K562 (cell line): ENCODE measurements around the gene AKT1. TPM values are rescaled to one million over a fixed set of nuclear protein-coding genes. Genes with fewer than 3 reads are reported as not detected.

ENCODE experiments used
- CBX3 ChIP-seq, 2 experiments: IDR thresholded peaks; 1 replicate in 1 of 2; 2 replicates in 1 of 2; pipeline ENCODE4 v1.6.1; 2012; ENCODE audit warnings: inconsistent platforms in 2 of 2, low read length in 2 of 2, borderline replicate concordance in 1 of 2, control low read depth in 1 of 2
- CBX5 ChIP-seq: IDR thresholded peaks from 2 replicates; pipeline ENCODE4 v1.6.1; 2014; ENCODE audit warnings: low read depth, borderline replicate concordance
- CTCF ChIP-seq, 3 experiments: IDR thresholded peaks in 2 of 3; conservative IDR thresholded peaks in 1 of 3; 2 replicates each; pipeline ENCODE4 v1.5.1; 2011 to 2012; ENCODE audit warnings: low read length in 3 of 3, mild to moderate bottlenecking in 3 of 3, control low read depth in 2 of 3, improper control_type of control experiment in 1 of 3, inconsistent platforms in 1 of 3, low read depth in 1 of 3, mixed read lengths in 1 of 3, moderate library complexity in 1 of 3; ENCODE audit not compliant: insufficient read depth in 2 of 3
- CUX1 ChIP-seq: fragments of 200-800 bp; sonication (Bioruptor generic); IDR thresholded peaks from 2 replicates; pipeline ENCODE4 v1.6.1; 2016; ENCODE audit warnings: missing genetic modification characterization, missing compliant biosample characterization
- GTF2E2 ChIP-seq: fragments of 200-800 bp; sonication (Bioruptor generic); IDR thresholded peaks from 2 replicates; pipeline ENCODE4 v1.6.1; 2016; ENCODE audit warnings: missing genetic modification characterization, missing compliant biosample characterization
- HDAC8 ChIP-seq: fragments of 450-650 bp; IDR thresholded peaks from 2 replicates; pipeline ENCODE4 v1.6.1; 2016; ENCODE audit warnings: mild to moderate bottlenecking, missing genetic modification characterization, moderate library complexity, missing compliant biosample characterization
- LCOR ChIP-seq: sonication (generic); formaldehyde crosslinking; IDR thresholded peaks from 2 replicates; pipeline ENCODE4 v1.8.0; 2022; ENCODE audit warnings: mild to moderate bottlenecking, missing genetic modification reagents
- MAFF ChIP-seq: IDR thresholded peaks from 2 replicates; pipeline ENCODE4 v1.6.1; 2012; ENCODE audit warnings: low read length, improper control_type of control experiment
- SFPQ ChIP-seq: fragments of 200-400 bp; formaldehyde crosslinking; IDR thresholded peaks from 2 replicates; pipeline ENCODE4 v1.6.1; 2017; ENCODE audit warnings: mild to moderate bottlenecking, low read depth, low read length, moderate library complexity
- STAT5B ChIP-seq: fragments of 250-450 bp; sonication (Bioruptor Pico); IDR thresholded peaks from 2 replicates; pipeline ENCODE4 v1.8.0; 2021; ENCODE audit warnings: mild to moderate bottlenecking, inconsistent platforms
- TEAD2 ChIP-seq: fragments of 450-650 bp; IDR thresholded peaks from 2 replicates; pipeline ENCODE4 v1.6.1; 2016; ENCODE audit warnings: missing genetic modification characterization, control low read depth, missing compliant biosample characterization
- TFAP4 ChIP-seq: sonication (generic); formaldehyde crosslinking; IDR thresholded peaks from 2 replicates; pipeline ENCODE4 v1.8.0; 2022; ENCODE audit warnings: missing genetic modification reagents, mild to moderate bottlenecking, moderate library complexity, borderline replicate concordance
- TRIM28 ChIP-seq: fragments of 450-650 bp; IDR thresholded peaks from 2 replicates; pipeline ENCODE4 v1.6.1; 2017
- ZNF174 ChIP-seq: fragments of 250-450 bp; sonication (Bioruptor Pico); IDR thresholded peaks from 2 replicates; pipeline ENCODE4 v1.4.0; 2020; ENCODE audit warnings: mild to moderate bottlenecking
- ZNF23 ChIP-seq: fragments of 250-450 bp; sonication (Bioruptor Pico); IDR thresholded peaks from 2 replicates; pipeline ENCODE4 v1.4.0; 2020; ENCODE audit warnings: mild to moderate bottlenecking
- ZNF280A ChIP-seq: fragments of 450-650 bp; IDR thresholded peaks from 2 replicates; pipeline ENCODE4 v1.6.1; 2018; ENCODE audit warnings: mild to moderate bottlenecking, low read depth; ENCODE audit not compliant: partially characterized antibody
- ZNF764 ChIP-seq: fragments of 250-450 bp; sonication (Bioruptor Pico); IDR thresholded peaks from 2 replicates; pipeline ENCODE4 v1.4.0; 2020; ENCODE audit warnings: low read depth, mild to moderate bottlenecking, moderate library complexity
- polyA plus RNA-seq, 8 experiments: library from polyadenylated mRNA; depleted of rRNA in 4 of 8; stranded (reverse) in 5 of 8; unstranded in 3 of 8; fragments of >200 nt; fragmentation: Nextera tagmentation in 2 of 8; fragmentation: Illumina TruSeq in 1 of 8; extraction: Ambion mirVana in 2 of 8; extraction: Trizol in 1 of 8; gene quantifications; 2 replicates each; pipeline versions ENCODE4 v1.2.1 to v1.2.3, GENCODE V29; 2011 to 2014; ENCODE audit warnings: inconsistent platforms in 1 of 8, missing spikeins in 1 of 8
- total RNA-seq, 7 experiments: library from RNA; depleted of rRNA in 6 of 7; stranded (reverse); fragments of >200 nt in 6 of 7; fragmentation: Illumina TruSeq in 2 of 7; extraction: Trizol in 2 of 7; gene quantifications; 2 replicates each; pipeline versions ENCODE4 v1.2.1 to v1.2.3, GENCODE V29; 2011 to 2021; ENCODE audit warnings: low replicate concordance in 1 of 7

The AKT1 gene
- total and polyA plus RNA-seq, 9 of the 15 experiments (the other 6 are each of a cell fraction or from before 2014, with no cell fraction given) = 0.49 to 132 (median 75.1) TPM

GRCh38 chr14:104770851-104771272 is 24.7 kb downstream of the AKT1 start (continued):
- no peak for TF ChIP-seq GTF2E2 (tag)
- no peak for TF ChIP-seq SFPQ
- no peak for TF ChIP-seq STAT5B (CRISPR knock-in tag)
- TF ChIP-seq CUX1 (CRISPR knock-in tag) = no peak
- TF ChIP-seq CBX5 = peak; percentile 74; the same call in 1 of the 2 replicates
- peak; percentile 77; the same call in 1 of the 2 replicates for TF ChIP-seq TFAP4 (CRISPR knock-in tag)
- TF ChIP-seq ZNF280A = peak; percentile 36
- TF ChIP-seq TEAD2 (tag) = no peak
- TF ChIP-seq LCOR (CRISPR knock-in tag) = no peak
- no peak for TF ChIP-seq ZNF23 (CRISPR knock-in tag)
- peak; percentile 100 for TF ChIP-seq ZNF764
- TF ChIP-seq HDAC8 = no peak
- TF ChIP-seq ZNF174 (CRISPR knock-in tag) = no peak
- peak in 1 of 2 experiments; percentile 96; a peak in 2 of 3 replicates for TF ChIP-seq CBX3 (IDR thresholded peaks at IDR 0.05; ENCODE audit: borderline replicate concordance in 1 of 2, low read length in 2 of 2)
- TF ChIP-seq CTCF (IDR thresholded peaks at IDR 0.05 in 2 of 3, conservative IDR thresholded peaks at IDR 0.05 in 1 of 3; ENCODE audit: insufficient read depth in 2 of 3, low read depth in 1 of 3, low read length in 3 of 3) = peak; percentile 50 to 70 (median 51); a peak in 5 of 6 replicates
- peak; percentile 76 for TF ChIP-seq TRIM28
- TF ChIP-seq MAFF = no peak
